K562 (cell line): ENCODE results near the gene TMEM100. TPM values are rescaled to one million over a fixed set of nuclear protein-coding genes. Genes with fewer than 3 reads are reported as not detected.

Experiments
- ATAC-seq: fragments of 200-7000 bp; cut with Tn5 transposase; 3 replicates; pipeline ENCODE4 v1.9.1; 2020; ENCODE audit warnings: moderate library complexity
- BruUV-seq: library from RNA; stranded (reverse); fragments of 400-500 nt; replicated peaks from 2 replicates; lab custom pipeline; 2021; lab: Mats Ljungman, UMichigan
- CTCF ChIA-PET: fragments of 300-600 bp; formaldehyde crosslinking; extraction: SDS; loops from one replicate; lab custom pipeline; 2021; ENCODE audit warnings: low intra/inter-chr PET ratio; lab: Yijun Ruan, JAX
- POLR2A ChIA-PET: fragments of 300-600, 350-650 bp; sonication (Branson Sonifier 250); formaldehyde crosslinking; extraction: SDS; loops from one replicate; lab custom pipeline; 2021; ENCODE audit warnings: antibody characterized with exemption, inconsistent platforms; lab: Yijun Ruan, JAX
- DNase-seq, 4 experiments: peaks; one replicate each; pipeline versions ENCODE4 v3.0.0 to v3.0.0-alpha.2; 2011 to 2018; ENCODE audit warnings: low spot score in 3 of 4, mixed read lengths in 3 of 4; ENCODE audit errors: extremely low read depth in 1 of 4
- FAIRE-seq: peaks from 2 replicates; lab custom pipeline; 2011; peaks lifted over from hg19 to GRCh38; lab: Jason Lieb, UNC
- H2AFZ ChIP-seq: 2 replicates; pipeline ENCODE4 v1.6.0; 2011; ENCODE audit warnings: low read depth, low read length, control low read depth, inconsistent platforms
- H3K27ac ChIP-seq: fragments of 200-600 bp; 3 replicates; pipeline ENCODE4 v1.8.0; 2011; ENCODE audit warnings: low read depth, mild to moderate bottlenecking, control low read depth, inconsistent platforms, low read length, moderate library complexity, mixed read lengths; ENCODE audit errors: extremely low read depth
- H3K27me3 ChIP-seq, 2 experiments: fragments of 300-600 bp in 1 of 2; 2 replicates in 1 of 2; 3 replicates in 1 of 2; pipeline versions ENCODE4 v1.6.0 to v1.8.0; 2011; ENCODE audit warnings: inconsistent platforms in 2 of 2, low read length in 2 of 2, mild to moderate bottlenecking in 1 of 2, mixed read lengths in 1 of 2, moderate library complexity in 1 of 2; ENCODE audit not compliant: control insufficient read depth in 2 of 2, insufficient read depth in 2 of 2
- H3K36me3 ChIP-seq: fragments of 300-600 bp; 3 replicates; pipeline ENCODE4 v1.8.0; 2011; ENCODE audit warnings: mild to moderate bottlenecking, low read length, inconsistent platforms; ENCODE audit not compliant: control insufficient read depth, insufficient read depth
- H3K4me1 ChIP-seq, 2 experiments: fragments of 200-600 bp in 1 of 2; replicated peaks in 1 of 2; 2 replicates in 1 of 2; 3 replicates in 1 of 2; pipeline versions ENCODE4 v1.5.1 to v1.8.0; 2011; ENCODE audit warnings: inconsistent platforms in 2 of 2, low read length in 2 of 2, mild to moderate bottlenecking in 1 of 2, mixed read lengths in 1 of 2, moderate library complexity in 1 of 2; ENCODE audit not compliant: control insufficient read depth in 2 of 2, insufficient read depth in 2 of 2
- H3K4me2 ChIP-seq: 2 replicates; pipeline ENCODE4 v1.6.1; 2011; ENCODE audit warnings: low read length, control low read depth, inconsistent platforms, mixed read lengths; ENCODE audit not compliant: insufficient read depth
- H3K4me3 ChIP-seq: fragments of 200-600 bp; sonication (generic), shearing (Covaris generic); 2 replicates; pipeline ENCODE4 v1.5.1; 2016; ENCODE audit warnings: control low read depth, inconsistent platforms
- H3K79me2 ChIP-seq: fragments of 200-600 bp; 3 replicates; pipeline ENCODE4 v1.8.0; 2011; ENCODE audit warnings: low read length, inconsistent platforms; ENCODE audit not compliant: control insufficient read depth, insufficient read depth
- H3K9ac ChIP-seq, 2 experiments: 2 replicates each; pipeline versions ENCODE4 v1.6.0 to v1.6.1; 2011; ENCODE audit warnings: low read depth in 2 of 2, low read length in 2 of 2, control low read depth in 1 of 2, inconsistent platforms in 1 of 2, mild to moderate bottlenecking in 1 of 2, mixed read lengths in 1 of 2; ENCODE audit not compliant: insufficient read depth in 1 of 2
- H3K9me1 ChIP-seq: one replicate; pipeline ENCODE4 v1.6.0; 2011; ENCODE audit warnings: inconsistent platforms, mild to moderate bottlenecking, low read length, moderate library complexity; ENCODE audit not compliant: control insufficient read depth, insufficient read depth
- H3K9me3 ChIP-seq: replicated peaks from 2 replicates; pipeline ENCODE4 v1.5.1; 2011; ENCODE audit warnings: low read depth, low read length, inconsistent platforms; ENCODE audit not compliant: control insufficient read depth, insufficient read depth
- H4K20me1 ChIP-seq: replicated peaks from 2 replicates; pipeline ENCODE4 v1.6.1; 2011; ENCODE audit warnings: low read length, inconsistent platforms, mixed read lengths; ENCODE audit not compliant: control insufficient read depth, insufficient read depth
- C11orf30 ChIP-seq: fragments of 450-650 bp; IDR thresholded peaks from 2 replicates; pipeline ENCODE4 v1.6.1; 2016; ENCODE audit warnings: low read depth, mild to moderate bottlenecking
- CLOCK ChIP-seq: fragments of 250-450 bp; sonication (Bioruptor Pico); IDR thresholded peaks from 2 replicates; pipeline ENCODE4 v1.4.0; 2020; ENCODE audit warnings: mild to moderate bottlenecking, moderate library complexity, borderline replicate concordance
- KAT8 ChIP-seq: fragments of 450-650 bp; IDR thresholded peaks from 2 replicates; pipeline ENCODE4 v1.6.1; 2016; ENCODE audit warnings: low read depth, mild to moderate bottlenecking
- MAFF ChIP-seq: IDR thresholded peaks from 2 replicates; pipeline ENCODE4 v1.6.1; 2012; ENCODE audit warnings: low read length, improper control_type of control experiment
- PTRF ChIP-seq: fragments of 450-650 bp; IDR thresholded peaks from 2 replicates; pipeline ENCODE4 v1.6.1; 2016; ENCODE audit warnings: mild to moderate bottlenecking, missing genetic modification characterization, missing compliant biosample characterization
- ZNF165 ChIP-seq: fragments of 250-450 bp; sonication (Bioruptor Pico); IDR thresholded peaks from 2 replicates; pipeline ENCODE4 v1.4.0; 2020; ENCODE audit warnings: borderline replicate concordance
- ZNF316 ChIP-seq: fragments of 450-650 bp; IDR thresholded peaks from 2 replicates; pipeline ENCODE4 v1.6.1; 2016
- ZNF77 ChIP-seq: fragments of 250-450 bp; sonication (Bioruptor Pico); IDR thresholded peaks from 2 replicates; pipeline ENCODE4 v1.5.0; 2020
- WGBS: fragments of 100-300 bp; shearing (Covaris generic); methylation state at CpG from one replicate; pipeline ENCODE4 v1.1.6; 2016; ENCODE audit warnings: low coverage, mixed read lengths; ENCODE audit not compliant: insufficient coverage; ENCODE audit errors: missing lambda C conversion rate; 5-methylcytosine and 5-hydroxymethylcytosine counted together
- in situ Hi-C: fragments of 300-500 bp; cut with MboI; formaldehyde crosslinking; loops from 4 replicates; pipeline ENCODE4 v1.15.0; 2018; ENCODE audit warnings: inconsistent platforms, mixed read lengths
- intact Hi-C: fragments of 100-400 bp; cut with micrococcal nuclease; formaldehyde crosslinking; loops from 2 replicates; pipeline ENCODE4 v1.14.2; 2022
- polyA plus RNA-seq, 8 experiments: library from polyadenylated mRNA; depleted of rRNA in 4 of 8; stranded (reverse) in 5 of 8; unstranded in 3 of 8; fragments of >200 nt; fragmentation: Nextera tagmentation in 2 of 8; fragmentation: Illumina TruSeq in 1 of 8; extraction: Ambion mirVana in 2 of 8; extraction: Trizol in 1 of 8; gene quantifications; 2 replicates each; pipeline versions ENCODE4 v1.2.1 to v1.2.3, GENCODE V29; 2011 to 2014; ENCODE audit warnings: inconsistent platforms in 1 of 8, missing spikeins in 1 of 8
- total RNA-seq, 7 experiments: library from RNA; depleted of rRNA in 6 of 7; stranded (reverse); fragments of >200 nt in 6 of 7; fragmentation: Illumina TruSeq in 2 of 7; extraction: Trizol in 2 of 7; gene quantifications; 2 replicates each; pipeline versions ENCODE4 v1.2.1 to v1.2.3, GENCODE V29; 2011 to 2021; ENCODE audit warnings: low replicate concordance in 1 of 7

Gene TMEM100
- total and polyA plus RNA-seq, 9 of the 15 experiments (the other 6 are each of a cell fraction or from before 2014, with no cell fraction given) = 0.12 to 0.50 (median 0.19) TPM

DNA sequence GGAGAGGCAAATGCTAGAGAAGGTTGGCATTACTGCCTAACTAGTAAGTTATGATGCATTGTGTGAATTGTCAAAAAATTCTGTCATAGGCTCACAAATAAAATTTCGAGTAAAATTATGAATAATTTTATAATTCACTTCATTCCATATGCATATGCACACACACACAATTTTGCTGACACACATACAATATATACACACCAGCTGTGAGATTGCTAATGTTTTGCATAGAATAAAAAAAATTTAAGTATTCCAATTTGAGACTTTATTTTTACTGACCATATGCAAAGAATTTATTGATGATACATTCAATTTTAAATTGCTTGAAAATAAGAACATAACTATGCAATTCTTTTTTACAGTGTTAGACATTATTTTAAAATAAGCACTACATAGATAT is 6.8 kb upstream of the TMEM100 start:
- WGBS = 16% methylated on average over 1 of the region's 1 CpG
- BruUV-seq = no TSS peak
- TF ChIP-seq ZNF77 (CRISPR knock-in tag) = no peak
- TF ChIP-seq MAFF = 0 out of 2 replicates have a peak, but pooled peaks have one; percentile 10
- TF ChIP-seq PTRF (tag) = no peak
- TF ChIP-seq KAT8 = no peak
- TF ChIP-seq ZNF316 = peak; percentile 53; the same call in 1 of the 2 replicates
- no peak for TF ChIP-seq ZNF165 (CRISPR knock-in tag)
- TF ChIP-seq C11orf30 = 0 out of 2 replicates have a peak, but pooled peaks have one; percentile 32
- no peak for TF ChIP-seq CLOCK (CRISPR knock-in tag)

More for the DNA sequence above, 6.8 kb upstream of the TMEM100 start:
- Histone ChIP-seq H3K9ac (no peak overlapping the region), H3K4me1 (peaks cover 4 to 40% of the 10 kb centered on the region in 2 experiments; a peak in 4 of 5 replicates), H3K9me3 (no peaks in the 10 kb centered on the region), H2AFZ (no peak overlapping the region), H3K36me3 (no peaks in the 10 kb centered on the region), H3K27ac (no peak overlapping the region), H3K4me3 (no peak overlapping the region), H3K9me1 (peaks cover 3% of the 10 kb centered on the region), H3K27me3 (no peaks in the 10 kb centered on the region), H4K20me1 (no peaks in the 10 kb centered on the region), H3K4me2 (no peak overlapping the region), H3K79me2 (no peaks in the 10 kb centered on the region)
- ChIA-PET CTCF (no interaction called here), POLR2A (interaction anchor here (0.6 kb wide), 1 partner anchor 399 kb away, joined by 3 read pairs; no protein-coding TSS in a partner anchor)
- in situ Hi-C loops (no loop called here), intact Hi-C loops (no loop called here)
- FAIRE-seq (no peak), DNase-seq (no peak), ATAC-seq (no peak)
